Pericardium fibroblast (primary cell): ENCODE measurements around the gene PRMT2. TPM values are rescaled to one million over a fixed set of nuclear protein-coding genes. Genes with fewer than 3 reads are reported as not detected.

ENCODE experiments used
- total RNA-seq: library from RNA; depleted of rRNA; stranded (reverse); fragments of >200 nt; gene quantifications from 2 replicates; pipeline ENCODE4 v1.2.3, GENCODE V29; 2015

The PRMT2 gene
- 87.9 and 88.9 TPM in 2 replicates for total RNA-seq

GRCh38 chr21:46635324-46636180, at the start of gene PRMT2:
TSS of gene PRMT2 (plus strand) at chr21:46635674. CDS start at chr21:46636952, 1,278 bp downstream.

DNA sequence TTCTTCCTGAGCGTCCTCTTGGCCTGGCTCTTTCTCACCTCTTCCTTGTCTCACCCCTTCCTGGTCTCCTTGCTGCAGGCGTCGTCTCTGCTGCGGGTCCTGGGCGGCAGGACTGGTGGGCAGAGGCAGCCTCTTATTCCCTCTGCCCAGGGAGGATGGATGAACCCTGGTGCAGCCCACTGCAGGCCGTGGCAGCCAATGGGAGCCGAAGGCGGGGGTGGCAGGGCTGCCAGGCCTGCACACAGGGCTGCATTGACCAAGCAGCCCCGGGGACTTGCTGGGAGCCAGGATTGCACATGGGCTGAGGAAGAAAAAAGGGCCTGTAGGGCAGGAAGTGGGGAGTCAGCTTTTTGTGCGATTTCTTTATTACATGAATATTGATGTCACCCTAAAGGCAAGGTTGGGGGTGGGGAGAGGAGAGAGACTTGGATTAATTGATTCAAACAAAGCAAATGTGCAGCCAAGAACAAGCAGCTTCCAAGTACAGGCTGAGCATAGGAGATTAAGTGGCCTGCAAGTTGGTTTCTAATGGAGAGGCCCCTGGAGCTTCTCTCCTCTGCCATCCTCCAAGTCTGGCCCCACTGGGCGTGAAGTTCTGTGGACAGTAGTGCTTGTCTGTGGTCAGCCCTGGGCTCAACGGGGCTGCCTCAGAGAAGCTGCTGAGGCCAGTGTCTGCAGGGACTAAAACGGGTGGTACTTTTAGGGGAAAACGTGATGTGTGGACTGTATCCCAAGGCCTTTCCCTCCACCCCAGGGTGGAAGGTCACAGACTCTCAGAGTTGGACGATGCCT, 30.3 kb upstream of the PRMT2 start, which contains the start of gene S100B:
Gene S100B (minus strand): TSS at position 108 of the 792 bp plus-strand sequence. CDS start 2,667 bp downstream, outside the sequence.

Other genes with a start within 250 kb of the PRMT2 start
- gene DIP2A, start 176.8 kb upstream of the PRMT2 start, total RNA-seq, result 8.9 and 15.3 TPM in 2 replicates
- gene S100B, start 30.6 kb upstream of the PRMT2 start, total RNA-seq, result 0.09 and 0.70 TPM in 2 replicates